T-helper 22 cell (primary cell): ENCODE data around the gene DLG5.

Experiments used
- DNase-seq: peaks from one replicate; pipeline ENCODE4 v3.0.0-alpha.2; 2020; ENCODE audit warnings: low read depth

DLG5 gene

DNA sequence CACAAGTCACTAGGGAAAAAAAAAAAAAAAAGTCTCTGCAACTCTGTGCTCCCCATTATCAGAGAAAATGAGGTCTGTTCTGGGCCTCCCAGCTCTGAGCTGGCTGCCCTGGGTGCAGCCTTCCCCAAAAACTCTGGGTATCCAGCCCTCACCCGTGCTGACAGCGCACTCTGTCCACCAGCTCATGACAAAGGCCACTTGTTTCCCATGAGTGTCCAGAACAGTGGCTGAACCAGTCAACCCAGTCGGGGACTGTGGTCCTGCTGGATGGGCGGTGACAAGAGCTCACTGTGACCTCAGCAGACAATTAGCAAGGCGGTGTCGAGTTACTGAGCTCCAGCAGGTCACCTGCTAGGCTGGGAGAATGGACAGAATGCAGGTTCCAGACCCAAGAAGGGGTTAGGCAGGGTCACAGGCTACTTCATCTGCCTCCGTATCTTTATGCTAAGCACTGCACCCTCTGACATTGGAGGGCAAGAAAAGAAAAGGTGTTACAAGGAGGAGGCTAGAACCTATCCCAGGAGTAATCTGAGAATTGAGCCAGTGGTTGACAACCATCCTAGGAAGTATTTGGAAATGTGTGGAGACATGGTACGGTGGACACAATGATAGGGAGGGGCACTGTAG is 37.2 kb downstream of the DLG5 start:
- DNase-seq = no peak

DNA sequence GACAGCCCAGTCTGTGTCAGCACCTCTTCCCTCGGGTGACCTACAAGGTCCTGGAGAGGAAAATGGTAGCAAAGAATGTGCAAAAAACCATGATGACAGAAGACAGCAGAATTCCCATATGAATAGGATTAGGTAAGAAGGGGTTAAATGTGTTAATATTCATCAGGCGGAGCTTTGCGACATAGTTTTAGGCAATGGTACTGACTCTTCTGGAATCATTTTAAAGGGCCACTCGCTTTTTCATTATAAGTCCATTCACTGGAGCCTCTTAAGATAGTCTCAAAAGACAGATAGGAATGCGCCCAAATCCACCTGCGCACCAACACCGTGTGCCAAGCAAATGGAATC is 38.2 kb downstream of the DLG5 start:
- no peak for DNase-seq

DNA sequence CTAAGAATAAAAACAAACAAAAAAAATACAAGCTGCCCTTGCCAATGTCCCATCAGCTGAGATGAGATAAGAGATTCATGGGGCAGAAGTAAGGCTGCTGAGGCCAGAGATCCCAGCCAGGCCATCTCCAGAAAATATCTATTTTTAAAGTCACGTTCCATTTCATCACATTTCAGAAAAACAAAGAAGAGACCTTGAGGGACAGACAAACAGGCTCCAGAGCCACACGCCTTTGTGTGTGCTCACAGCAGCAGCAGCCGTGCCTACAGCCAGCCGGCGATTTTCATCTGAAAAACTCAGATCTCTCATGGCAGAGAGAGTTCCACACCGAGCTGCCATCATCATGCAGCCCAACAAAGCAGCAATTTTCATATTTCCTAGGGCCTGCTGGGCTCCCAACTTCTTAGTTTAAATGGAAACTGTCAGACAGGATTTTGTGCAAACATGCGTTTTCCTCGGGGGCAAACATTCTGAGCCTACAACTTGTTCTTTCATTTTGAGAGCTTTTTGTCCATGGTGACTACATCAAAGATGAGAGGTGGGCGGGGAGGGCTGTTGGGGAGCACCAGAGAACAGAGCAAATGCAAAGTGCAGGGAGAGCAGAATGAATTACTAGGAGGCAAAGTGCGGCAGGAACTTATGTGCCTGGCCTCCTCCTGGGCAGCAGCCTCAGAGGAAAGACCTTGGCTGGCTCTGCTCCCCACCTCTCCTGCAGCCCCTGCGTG is 38.8 kb downstream of the DLG5 start:
- DNase-seq = no peak

DNA sequence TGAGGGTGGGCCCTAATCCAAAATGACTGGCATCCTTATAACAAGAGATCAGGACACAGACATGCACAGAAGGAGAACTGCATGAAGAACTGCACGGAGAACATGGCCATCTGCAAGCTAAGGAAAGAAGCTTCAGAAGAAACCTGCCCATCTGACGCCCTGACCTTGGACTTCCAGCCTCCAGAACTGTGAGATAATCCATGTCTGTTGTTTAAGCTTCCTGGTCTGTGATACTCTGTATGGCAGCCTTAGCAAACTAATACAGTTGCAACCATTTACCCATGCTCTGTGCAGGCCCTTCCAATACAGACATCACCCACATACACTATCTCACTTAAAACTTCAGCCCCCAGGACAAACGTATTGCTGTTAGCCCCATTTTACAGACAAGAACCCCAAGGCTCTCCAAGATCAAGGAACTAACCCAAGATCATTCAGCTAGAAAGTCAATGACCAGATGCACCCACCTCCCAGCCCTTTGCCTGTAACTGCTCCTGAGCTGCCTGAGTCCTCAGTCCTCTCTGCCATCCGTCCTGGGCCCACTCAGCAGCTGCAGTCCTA is 39.7 kb downstream of the DLG5 start:
- DNase-seq = no peak

- no peak for DNase-seq
Observed at GRCh38 chr10:77884181-77884580, 42.4 kb downstream of the DLG5 start.

DNA sequence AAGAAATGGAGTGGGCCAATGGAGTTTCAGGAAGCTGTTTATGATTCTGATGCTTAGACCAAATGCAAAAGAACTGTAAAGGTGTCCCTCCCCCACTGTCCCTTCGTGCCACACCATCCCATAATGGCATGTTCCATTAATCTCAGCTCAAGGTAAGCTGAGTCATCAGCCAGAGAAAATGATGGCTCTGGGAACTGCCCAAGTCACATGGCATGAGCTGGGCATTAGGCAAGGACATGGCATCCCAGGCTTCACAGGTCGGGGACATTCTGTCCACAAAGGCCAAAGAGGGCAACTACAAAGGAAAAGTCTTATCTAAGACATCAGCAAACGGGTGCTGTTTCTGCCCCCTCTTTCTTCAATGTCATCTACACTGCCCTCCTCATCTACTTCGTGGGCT is 44.9 kb downstream of the DLG5 start:
- no peak for DNase-seq

DNA sequence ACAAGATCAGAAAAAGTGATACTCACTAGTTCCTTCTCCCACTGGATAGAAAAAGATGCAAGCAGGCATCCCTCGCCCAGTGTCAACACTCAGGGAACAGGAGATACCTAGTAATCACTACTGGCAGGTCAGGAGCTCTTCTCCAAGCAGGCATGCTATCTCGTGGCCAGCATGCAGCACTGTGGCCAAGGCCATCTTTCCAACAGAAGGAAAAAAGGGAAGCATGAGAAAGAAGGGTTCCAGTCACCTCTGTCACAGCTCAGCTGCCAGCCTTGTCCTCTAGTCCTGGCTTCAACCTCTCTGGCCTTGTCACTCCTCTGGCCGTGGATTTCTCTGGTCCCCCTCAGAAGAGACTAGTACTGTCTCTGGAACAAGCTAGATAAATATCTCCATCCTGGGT is 45.3 kb downstream of the DLG5 start:
- no peak for DNase-seq

DNA sequence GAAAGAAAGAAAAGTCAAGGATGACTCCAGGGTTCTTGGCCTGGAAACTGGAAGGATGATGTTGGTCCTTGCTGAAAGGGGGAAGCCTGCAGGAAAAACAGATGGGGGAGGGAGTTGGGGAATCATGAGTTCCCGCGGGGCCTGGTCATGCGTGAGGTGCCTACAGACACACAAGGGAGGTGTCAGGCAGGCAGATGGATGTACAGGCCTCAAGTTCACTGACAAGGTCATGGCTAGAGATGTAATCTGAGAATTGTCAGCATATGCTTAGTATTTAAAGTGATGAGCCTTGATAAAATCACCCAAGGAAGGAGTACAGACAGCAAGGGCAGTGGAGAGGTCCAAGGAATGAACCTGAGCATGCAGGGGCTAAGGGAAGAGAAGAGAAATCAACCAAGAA is 46.8 kb downstream of the DLG5 start:
- DNase-seq = no peak

DNA sequence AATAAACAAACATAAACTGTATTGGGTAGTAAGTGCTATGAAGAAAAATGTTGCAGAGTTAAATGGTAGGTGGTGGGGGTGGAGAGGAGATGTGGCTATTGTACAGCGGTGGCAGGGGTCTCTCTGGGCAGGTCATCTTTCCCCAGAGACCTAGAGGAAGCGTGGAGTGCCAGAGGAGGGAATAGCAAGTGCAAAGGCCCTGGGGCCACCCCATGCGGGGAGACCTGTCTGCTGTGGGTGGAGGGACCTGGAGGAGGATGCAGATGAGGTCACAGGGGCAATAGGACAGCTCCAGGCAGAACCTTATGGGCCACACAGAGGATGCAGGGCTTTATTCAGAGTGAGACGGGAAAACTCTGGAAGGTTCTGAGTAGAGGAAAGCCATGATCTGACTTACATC is 47.5 kb downstream of the DLG5 start:
- no peak for DNase-seq

GRCh38 chr10:77877441-77878344 is 48.9 kb downstream of the DLG5 start:
- no peak for DNase-seq

- no peak for DNase-seq
Observed at GRCh38 chr10:77875730-77876129, 50.8 kb downstream of the DLG5 start.

- no peak for DNase-seq
Observed at GRCh38 chr10:77874872-77875271, 51.7 kb downstream of the DLG5 start.

DNA sequence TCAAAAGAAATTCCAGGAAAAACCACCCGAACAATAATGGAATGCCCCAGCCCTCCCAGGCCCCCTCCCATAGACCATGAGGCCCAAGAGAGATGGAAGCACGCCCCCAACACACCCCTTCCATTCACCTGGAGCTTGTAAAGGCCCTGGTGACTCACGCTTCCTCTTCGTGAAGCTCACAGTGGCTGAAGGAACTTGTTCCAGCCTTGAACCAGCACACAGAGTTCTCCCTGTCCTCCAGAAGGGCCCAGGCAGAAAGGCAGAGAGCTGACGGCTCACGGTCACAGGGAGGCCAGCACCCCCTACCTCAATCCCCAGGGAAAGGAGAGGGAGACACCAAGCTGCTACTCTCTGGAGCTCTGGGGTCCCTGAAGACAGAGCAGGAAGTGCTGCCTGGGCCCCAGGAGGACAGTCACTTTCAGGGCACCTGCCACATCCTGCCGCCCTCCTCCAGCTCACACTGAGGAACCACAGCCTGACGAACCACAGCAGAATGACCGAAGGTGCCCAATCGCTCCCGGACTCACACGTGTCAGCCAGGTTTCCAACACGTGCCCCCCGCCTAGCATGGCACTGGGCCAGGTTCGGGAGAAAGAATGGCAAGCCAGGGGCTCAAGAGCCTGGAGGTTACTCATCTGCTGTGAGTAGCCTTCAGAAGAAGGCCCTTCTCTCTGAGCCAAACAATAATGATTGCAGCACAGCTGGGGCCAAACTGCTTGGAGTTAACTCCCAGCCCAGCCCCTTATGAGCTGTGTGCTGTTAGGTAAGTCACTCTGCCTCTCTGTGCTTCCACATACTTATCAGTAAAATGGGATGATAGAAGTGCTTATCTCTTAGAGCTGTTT is 52.8 kb downstream of the DLG5 start:
- no peak for DNase-seq

GRCh38 chr10:77872947-77873535 is 53.5 kb downstream of the DLG5 start:
- no peak for DNase-seq

DNA sequence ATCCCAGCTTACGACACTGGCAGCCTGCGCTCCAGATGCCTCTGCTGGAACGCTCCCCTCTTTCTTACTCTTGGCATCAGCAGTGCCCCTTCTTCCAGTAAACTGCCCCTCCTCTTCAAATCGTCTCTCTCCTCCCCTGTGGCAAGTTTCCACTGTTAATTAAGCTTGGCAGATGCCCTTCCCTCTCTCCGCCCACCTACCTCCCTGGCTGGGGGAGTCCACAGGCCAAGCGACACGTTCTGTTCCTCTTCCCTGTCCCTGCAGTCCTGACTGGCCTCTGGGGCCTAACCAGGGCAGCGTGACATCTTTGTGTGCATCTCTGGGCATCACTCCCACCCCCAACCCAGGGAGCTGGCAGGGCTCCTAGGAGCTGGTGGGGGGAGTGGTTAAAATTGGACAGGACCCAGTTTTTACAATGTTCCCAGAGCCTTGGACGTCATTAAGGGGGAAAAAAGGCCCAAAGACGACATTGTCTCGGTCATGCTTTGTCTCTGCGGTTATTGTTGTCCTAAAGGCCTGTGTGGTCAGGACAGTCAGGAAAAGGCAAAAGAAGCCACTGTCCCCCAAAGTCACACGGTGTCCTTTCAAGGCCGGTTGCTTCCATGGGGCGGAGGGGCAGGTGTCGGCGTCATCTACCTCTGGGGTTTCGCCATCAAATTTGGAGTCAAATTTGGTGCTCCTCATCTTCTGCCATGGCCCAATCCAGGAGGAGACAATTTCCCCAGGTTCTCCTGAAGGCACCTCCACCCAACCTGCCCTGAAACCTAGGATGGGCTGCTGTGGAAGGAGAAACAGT is 54.2 kb downstream of the DLG5 start:
- DNase-seq = no peak

- no peak for DNase-seq
Observed at GRCh38 chr10:77869626-77870420, 56.7 kb downstream of the DLG5 start.

- DNase-seq = no peak
Observed at GRCh38 chr10:77868523-77868922, 58.0 kb downstream of the DLG5 start.

- no peak for DNase-seq
Observed at GRCh38 chr10:77867124-77867719, 59.3 kb downstream of the DLG5 start.

DNA sequence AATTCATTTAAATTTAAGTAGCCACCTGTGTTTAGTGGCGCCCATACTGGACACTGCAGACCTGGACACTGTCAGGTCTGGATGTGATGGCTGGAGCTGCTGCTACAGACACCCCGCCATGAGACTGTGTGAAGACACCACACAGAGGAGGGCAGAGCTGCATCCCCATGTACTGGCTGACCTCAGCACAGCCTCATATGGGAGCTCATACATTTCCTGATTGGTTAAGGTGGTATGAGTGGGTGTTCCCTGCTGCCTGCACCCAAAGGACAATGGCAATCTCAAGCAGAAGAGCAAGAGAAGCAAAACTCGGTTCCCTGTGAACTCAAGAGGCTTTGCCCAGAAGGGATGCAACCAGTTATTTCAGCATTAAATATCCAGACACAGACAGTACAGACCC is 60.0 kb downstream of the DLG5 start:
- no peak for DNase-seq
